Activated CD8-positive, alpha-beta memory T cell treated with anti-CD3 and anti-CD28 coated beads, Interleukin-2, amount 50 U/mL, for 24 hours (primary cell): ENCODE data around the gene TFCP2L1.
"Not testable (repeated sequence)": the region's sequence is repeated elsewhere in the genome, so short reads cannot be mapped to it uniquely, and the experiment has no call there.

Experiments
- DNase-seq: peaks from one replicate; pipeline ENCODE4 v3.0.0-alpha.2; 2020; ENCODE audit errors: extremely low read depth

TFCP2L1 gene

DNA sequence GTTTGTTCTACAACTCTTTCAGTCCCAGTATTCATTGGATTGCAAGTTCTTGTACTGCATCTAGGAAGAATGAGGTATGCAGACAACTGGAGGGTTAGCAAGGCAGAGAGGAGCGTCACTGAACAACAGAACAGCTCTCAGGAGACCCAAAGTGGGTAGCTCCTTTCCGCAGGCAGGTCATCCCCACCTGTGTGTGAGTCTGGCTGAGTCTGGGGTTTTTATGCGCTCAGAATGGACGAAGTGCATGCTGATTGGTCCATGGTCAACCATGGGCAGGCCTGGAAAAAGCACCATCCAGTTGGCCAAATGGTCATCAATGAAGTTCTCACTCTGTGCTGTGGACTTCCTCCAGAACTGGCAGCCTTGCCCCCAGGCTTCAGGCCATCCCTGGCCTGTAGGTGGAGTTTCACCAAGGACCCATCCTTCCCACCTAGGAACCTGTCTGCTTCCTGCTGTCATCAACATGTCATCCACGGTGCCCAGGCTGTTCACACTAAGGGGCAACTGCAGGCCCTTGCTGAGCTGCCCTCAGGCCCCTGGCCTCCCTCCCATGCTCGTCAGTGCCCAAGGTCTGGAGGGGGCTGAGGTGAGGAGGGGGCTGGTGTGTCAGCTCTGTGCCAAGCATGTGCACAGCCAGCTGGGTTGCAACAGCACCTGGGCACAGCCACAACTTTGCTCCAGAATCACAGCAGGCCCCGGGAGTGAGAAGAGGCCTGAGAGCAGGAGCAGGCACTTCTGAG, 11.1 kb upstream of the TFCP2L1 start:
- no peak for DNase-seq

- no peak for DNase-seq
These were observed 10.2 kb upstream of the TFCP2L1 start for GRCh38 chr2:121294881-121295840.

DNA sequence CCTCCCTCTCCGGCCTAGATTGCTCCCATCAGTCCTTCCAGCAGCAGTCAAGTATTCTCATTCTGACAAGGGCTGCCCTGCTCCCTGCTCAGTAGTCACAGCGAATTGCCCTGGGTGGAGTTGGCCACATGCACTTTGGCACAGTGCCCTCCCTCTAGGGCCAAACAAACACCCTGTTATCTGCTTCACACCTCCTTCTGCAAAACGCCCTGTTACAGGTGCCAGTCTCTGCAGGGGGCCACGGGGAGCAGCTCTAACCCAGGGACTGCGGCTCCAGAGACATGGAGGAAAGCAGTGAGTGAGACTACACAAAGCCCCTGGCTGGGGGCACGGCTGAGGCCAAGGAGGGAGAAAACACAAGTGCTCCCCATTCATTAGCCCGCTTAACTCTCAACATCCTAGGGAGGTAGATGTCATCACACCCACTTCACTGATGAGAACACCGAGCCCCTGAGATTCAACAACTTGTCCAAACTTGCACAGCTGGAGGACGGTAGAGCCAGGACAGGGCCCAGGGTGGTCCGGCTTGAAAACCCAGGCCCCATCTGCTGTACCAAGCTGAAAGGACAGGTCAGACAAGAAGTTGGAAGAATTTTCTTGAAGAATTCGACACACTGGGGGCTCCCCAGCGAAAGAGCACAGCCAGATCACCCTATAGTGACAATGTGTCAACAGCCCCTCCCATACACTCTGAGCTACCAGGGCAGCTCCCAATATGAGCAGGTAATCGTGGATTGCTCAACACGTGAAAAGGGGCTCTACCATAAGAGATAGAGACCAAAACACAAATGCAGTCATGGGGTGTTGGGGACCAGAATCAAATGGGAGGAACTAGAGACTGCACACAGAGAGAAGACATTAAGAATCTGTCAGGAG, 8.7 kb upstream of the TFCP2L1 start:
- no peak for DNase-seq

DNA sequence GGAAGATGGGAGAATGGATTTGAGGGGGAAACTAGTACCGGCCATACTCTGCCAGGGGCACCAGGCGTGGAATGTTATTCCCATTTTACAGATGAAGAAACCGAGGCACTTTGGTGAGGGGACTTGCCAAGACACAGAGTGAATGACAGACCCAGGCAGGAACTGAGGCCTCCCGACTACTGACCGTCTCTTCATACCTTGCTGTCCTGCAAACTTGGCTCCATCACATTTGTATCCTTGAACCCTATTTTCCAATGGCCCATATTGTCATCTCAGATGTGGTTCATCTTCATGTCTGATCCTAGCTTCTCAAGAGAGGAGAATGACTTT, 6.2 kb upstream of the TFCP2L1 start:
- DNase-seq = no peak

DNA sequence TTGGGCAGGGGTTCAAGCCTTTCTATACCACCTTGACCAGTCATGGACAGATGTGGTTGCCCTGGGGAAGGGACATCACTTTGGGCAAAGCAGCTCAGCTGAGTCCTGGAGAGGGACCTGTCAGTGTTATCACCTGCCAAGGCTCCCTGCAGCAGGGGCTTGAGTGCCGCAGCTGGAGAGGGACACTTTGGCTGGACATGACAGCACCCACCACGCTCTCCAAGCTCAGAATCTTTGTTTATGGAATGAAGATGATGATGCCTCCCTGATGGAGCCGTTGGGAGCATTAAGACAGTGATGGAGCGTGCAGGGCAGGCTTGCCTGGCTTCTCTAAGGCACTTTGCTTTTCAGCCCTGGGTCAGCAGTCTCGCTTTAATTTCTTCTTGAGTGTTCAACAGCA, 4.3 kb upstream of the TFCP2L1 start:
- no peak for DNase-seq

- no peak for DNase-seq
These were observed 3.6 kb upstream of the TFCP2L1 start for GRCh38 chr2:121288454-121289231.

DNA sequence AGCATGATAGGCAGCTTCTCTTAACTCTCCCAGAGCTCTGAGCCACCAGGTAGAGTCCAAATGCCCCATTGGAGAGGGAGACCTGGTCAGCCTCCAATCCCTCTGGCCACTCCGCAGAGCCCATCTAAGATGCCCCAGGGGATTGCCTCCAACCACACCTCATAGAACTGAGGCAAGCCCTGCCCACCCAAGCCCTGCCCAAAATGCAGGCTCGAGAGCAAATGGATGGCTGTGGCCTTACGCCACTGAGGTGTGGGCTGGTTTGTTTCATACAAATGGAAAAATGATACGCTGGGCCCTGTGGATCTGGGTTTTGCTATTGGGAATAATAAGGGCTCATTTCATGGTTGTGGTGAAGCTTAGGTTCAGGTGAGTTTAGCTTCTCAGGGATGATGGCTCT, 3.0 kb upstream of the TFCP2L1 start:
- DNase-seq = no peak

DNA sequence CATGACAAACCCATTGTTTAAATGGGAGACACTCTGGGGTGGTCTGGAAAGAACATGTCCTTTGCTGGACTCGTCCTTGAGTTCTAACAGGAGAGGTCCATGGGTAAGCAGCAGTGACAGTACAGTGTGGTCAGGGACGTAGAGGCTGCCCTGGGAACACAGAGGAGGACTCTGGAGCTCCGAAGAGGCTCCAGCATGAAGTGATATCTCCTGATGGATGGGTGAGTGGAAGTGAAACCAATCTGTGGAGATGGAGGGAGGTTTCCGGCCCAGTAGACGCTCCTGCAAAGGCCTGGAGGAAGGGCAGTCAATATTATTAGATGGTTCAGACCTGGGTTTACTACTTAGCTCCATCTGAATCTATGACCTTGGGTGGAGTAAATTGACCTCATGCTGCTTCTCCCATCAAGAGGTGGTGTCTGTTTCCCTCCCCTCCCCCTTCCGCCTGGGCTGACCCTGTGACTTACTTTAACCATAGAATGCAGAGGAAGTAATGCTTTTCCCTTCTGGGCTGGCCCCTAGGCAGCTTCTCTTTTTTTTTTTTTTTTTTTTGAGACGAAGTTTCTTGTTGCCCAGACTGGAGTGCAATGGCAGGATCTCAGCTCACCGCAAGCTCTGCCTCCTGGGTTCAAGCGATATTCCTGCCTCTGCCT, 2.3 kb upstream of the TFCP2L1 start:
- DNase-seq = no peak

DNA sequence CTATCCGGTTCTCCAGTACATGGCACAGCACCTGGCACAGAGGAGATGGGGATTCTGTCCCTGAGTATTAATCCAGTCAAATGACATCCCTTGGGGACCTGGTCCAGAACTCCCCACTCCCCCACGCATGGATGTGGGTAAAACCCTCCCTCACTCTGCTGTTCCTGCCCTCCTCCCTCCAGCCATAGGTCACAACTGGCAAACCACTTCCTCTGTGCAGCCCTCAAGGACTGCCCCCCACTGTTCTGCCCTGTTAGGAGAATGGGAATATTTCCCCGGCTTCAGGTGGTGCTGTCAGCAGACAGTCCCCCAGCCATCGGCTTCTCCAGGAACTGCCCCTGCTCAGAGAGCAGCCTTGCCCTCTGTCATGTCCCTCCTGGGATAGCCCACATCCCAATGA, 1.5 kb upstream of the TFCP2L1 start:
- no peak for DNase-seq

GRCh38 chr2:121285926-121286325, 924 bp upstream of the TFCP2L1 start:
- DNase-seq = no peak

DNA sequence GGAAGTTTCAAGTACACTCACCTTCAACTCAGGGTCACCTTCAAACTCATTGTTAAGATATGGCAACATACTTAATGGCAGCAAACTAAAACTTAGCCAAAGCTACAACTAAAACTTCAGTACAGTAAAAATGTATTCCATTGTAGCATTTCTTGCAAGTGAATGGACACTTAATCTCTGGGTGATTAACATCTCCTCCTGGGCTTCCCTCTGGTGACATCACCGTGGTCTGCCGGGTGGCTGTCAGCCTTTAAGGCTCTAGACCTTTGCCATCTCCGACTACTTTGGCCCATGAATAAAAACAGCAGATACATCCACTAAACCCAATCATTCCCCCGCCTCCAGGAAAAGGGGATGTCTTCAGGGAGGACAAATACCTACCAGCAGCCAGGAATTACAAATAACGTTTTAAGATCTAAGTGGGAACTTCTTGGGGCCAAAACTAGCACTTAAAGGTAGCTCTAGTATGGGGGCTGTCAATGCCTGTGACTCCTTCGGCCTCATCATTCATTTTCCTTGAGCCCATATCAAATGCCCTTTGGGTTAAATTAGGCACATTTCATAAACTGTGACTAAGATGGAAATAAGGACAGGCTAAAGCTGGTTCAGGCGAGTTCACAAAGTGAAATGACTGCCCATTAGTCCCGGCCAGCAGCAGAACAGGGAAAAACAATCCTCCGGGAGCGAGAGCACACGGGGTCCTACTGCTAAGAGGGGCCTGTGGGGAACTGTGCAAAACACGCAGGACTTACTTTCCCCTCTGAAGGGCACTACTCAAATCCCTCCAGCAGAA, 1.1 kb downstream of the TFCP2L1 start:
- DNase-seq = no peak

DNA sequence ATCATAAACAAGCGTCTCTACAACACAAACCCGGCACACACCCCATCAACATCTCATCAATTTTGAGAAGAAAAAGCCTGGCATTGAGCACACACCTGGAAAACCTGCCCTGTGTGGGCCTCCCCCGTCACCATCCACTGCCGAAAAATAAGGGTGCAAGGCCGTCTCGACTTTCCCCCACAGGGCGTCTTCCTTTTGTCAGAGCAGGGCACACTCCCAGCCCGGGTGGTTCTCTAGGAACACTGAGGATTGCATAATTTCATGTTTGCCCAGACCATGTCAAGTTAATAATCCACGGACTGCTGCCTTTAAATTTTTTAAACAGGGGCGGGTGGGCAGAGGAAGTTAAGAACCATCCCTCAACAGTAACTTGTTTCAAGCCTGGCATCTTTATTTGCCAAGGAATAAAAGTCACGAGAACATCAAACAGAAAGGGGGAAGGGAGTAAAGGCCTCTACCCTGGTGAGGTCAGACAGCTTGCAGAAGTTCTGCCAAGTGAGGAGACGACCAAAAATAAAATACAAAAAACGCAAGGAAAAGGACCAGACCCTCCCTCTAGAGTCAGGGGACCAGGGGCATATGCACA, 2.1 kb downstream of the TFCP2L1 start:
- no peak for DNase-seq

GRCh38 chr2:121281694-121282093, 3.3 kb downstream of the TFCP2L1 start:
- DNase-seq = no peak

DNA sequence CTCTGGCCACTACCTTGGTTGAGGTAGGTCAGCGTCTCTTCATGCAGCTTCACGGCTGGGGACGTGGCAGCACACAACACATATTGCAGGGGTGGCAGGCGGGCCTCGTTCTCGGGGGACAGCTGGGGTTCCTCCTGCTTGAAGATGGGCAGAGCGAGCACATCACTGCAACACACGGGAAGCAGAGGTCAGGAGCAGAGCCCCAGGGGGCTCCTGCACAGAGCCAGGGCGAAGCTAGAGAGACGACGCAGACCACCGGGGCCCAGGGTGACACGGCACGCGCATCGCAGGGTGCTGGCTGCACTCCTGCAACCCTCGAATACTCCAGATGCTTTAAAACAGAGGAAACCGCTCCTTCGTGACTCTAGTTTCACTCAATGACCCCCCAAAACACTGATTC, 3.9 kb downstream of the TFCP2L1 start:
- DNase-seq = no peak

- no peak for DNase-seq
These were observed 5.4 kb downstream of the TFCP2L1 start for GRCh38 chr2:121279476-121280220.

- DNase-seq = no peak
These were observed 8.7 kb downstream of the TFCP2L1 start for GRCh38 chr2:121276341-121276740.

GRCh38 chr2:121273116-121273515, 11.9 kb downstream of the TFCP2L1 start:
- DNase-seq = no peak

GRCh38 chr2:121272596-121272995, 12.4 kb downstream of the TFCP2L1 start:
- DNase-seq = no peak

DNA sequence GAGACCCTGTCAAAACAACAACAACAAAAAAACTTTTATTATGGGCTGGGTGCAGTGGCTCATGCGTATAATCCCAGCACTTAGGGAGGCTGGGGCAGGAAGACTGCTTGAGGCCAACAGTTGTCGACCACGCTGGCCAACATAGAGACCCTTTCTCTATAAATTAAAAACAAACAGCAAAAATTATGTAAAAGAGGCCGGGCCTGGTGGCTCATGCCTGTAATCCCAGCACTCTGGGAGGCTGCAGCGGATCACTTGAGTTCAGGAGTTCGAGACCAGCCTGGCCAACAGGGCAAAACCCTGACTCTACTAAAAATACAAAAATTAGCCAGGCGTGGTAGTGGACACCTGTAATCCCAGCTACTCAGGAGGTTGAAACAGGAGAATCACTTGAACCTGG, 15.6 kb downstream of the TFCP2L1 start:
- not testable (repeated sequence) for DNase-seq
